ENCODE data around the gene ADGRG6.
"Not testable (repeated sequence)": the region's sequence is repeated elsewhere in the genome, so short reads cannot be mapped to it uniquely, and the experiment has no call there.

Gene ADGRG6

GRCh38 chr6:142280265-142280664, 21.5 kb upstream of the ADGRG6 start:
- H3K27ac Mint-ChIP-seq, result no peak overlapping the region

GRCh38 chr6:142280927-142281326, 20.9 kb upstream of the ADGRG6 start:
- Mint-ChIP-seq H3K4me3 (no peak overlapping the region), H3K9me3 (no peaks in the 10 kb centered on the region), H3K27ac (no peak overlapping the region), H3K27me3 (ENCODE audit: low read depth) (no peaks in the 10 kb centered on the region), H3K4me1 (ENCODE audit: low read depth) (no peaks in the 10 kb centered on the region), H3K36me3 (ENCODE audit: low read depth) (no peaks in the 10 kb centered on the region)
- DNase-seq (ENCODE audit: low spot score), result no peak

More at GRCh38 chr6:142280265-142280664, 21.5 kb upstream of the ADGRG6 start:
- no peak for DNase-seq (ENCODE audit: low spot score)
- Mint-ChIP-seq H3K27me3 (ENCODE audit: low read depth) (no peaks in the 10 kb centered on the region), H3K4me3 (no peak overlapping the region), H3K4me1 (ENCODE audit: low read depth) (no peaks in the 10 kb centered on the region), H3K9me3 (no peaks in the 10 kb centered on the region), H3K36me3 (ENCODE audit: low read depth) (no peaks in the 10 kb centered on the region)

GRCh38 chr6:142283138-142283537, 18.7 kb upstream of the ADGRG6 start:
- not testable (repeated sequence) for H3K9me3 Mint-ChIP-seq; H3K36me3 Mint-ChIP-seq (ENCODE audit: low read depth); H3K4me1 Mint-ChIP-seq (ENCODE audit: low read depth); DNase-seq (ENCODE audit: low spot score); H3K27ac Mint-ChIP-seq; H3K27me3 Mint-ChIP-seq (ENCODE audit: low read depth); H3K4me3 Mint-ChIP-seq

- H3K27ac Mint-ChIP-seq, result no peak overlapping the region
- H3K27me3 Mint-ChIP-seq (ENCODE audit: low read depth), result no peaks in the 10 kb centered on the region
- no peak for DNase-seq (ENCODE audit: low spot score)
- no peak overlapping the region for H3K4me3 Mint-ChIP-seq
- H3K4me1 Mint-ChIP-seq (ENCODE audit: low read depth), result no peaks in the 10 kb centered on the region
- no peaks in the 10 kb centered on the region for H3K9me3 Mint-ChIP-seq
- no peaks in the 10 kb centered on the region for H3K36me3 Mint-ChIP-seq (ENCODE audit: low read depth)
These were observed 17.4 kb upstream of the ADGRG6 start for GRCh38 chr6:142284419-142284818.

- Mint-ChIP-seq H3K27ac (no peak overlapping the region), H3K36me3 (ENCODE audit: low read depth) (no peaks in the 10 kb centered on the region), H3K4me1 (ENCODE audit: low read depth) (no peaks in the 10 kb centered on the region), H3K27me3 (ENCODE audit: low read depth) (no peaks in the 10 kb centered on the region), H3K9me3 (no peaks in the 10 kb centered on the region), H3K4me3 (no peak overlapping the region)
- DNase-seq (ENCODE audit: low spot score), result no peak
These were observed 16.3 kb upstream of the ADGRG6 start for GRCh38 chr6:142285235-142286087.

GRCh38 chr6:142286088-142286409, 15.8 kb upstream of the ADGRG6 start:
- no peaks in the 10 kb centered on the region for H3K9me3 Mint-ChIP-seq
- DNase-seq (ENCODE audit: low spot score), result no peak
- H3K36me3 Mint-ChIP-seq (ENCODE audit: low read depth), result no peaks in the 10 kb centered on the region
- H3K27ac Mint-ChIP-seq, result no peak overlapping the region
- H3K4me3 Mint-ChIP-seq, result no peak overlapping the region
- no peaks in the 10 kb centered on the region for H3K4me1 Mint-ChIP-seq (ENCODE audit: low read depth)
- H3K27me3 Mint-ChIP-seq (ENCODE audit: low read depth), result no peaks in the 10 kb centered on the region

- Mint-ChIP-seq H3K4me3 (no peak overlapping the region), H3K27me3 (ENCODE audit: low read depth) (peaks cover 5% of the 10 kb centered on the region), H3K9me3 (no peaks in the 10 kb centered on the region), H3K36me3 (ENCODE audit: low read depth) (no peaks in the 10 kb centered on the region), H3K27ac (no peak overlapping the region), H3K4me1 (ENCODE audit: low read depth) (no peaks in the 10 kb centered on the region)
- no peak for DNase-seq (ENCODE audit: low spot score)
These were observed 12.1 kb upstream of the ADGRG6 start for GRCh38 chr6:142289687-142290086.

GRCh38 chr6:142290851-142291250, 11.0 kb upstream of the ADGRG6 start:
- Mint-ChIP-seq H3K9me3 (no peaks in the 10 kb centered on the region), H3K4me1 (ENCODE audit: low read depth) (no peaks in the 10 kb centered on the region), H3K36me3 (ENCODE audit: low read depth) (no peaks in the 10 kb centered on the region), H3K4me3 (no peak overlapping the region), H3K27me3 (ENCODE audit: low read depth) (peaks cover 8% of the 10 kb centered on the region), H3K27ac (no peak overlapping the region)
- no peak for DNase-seq (ENCODE audit: low spot score)

- no peak for DNase-seq (ENCODE audit: low spot score)
- Mint-ChIP-seq H3K27me3 (ENCODE audit: low read depth) (peaks cover 8% of the 10 kb centered on the region), H3K4me1 (ENCODE audit: low read depth) (no peaks in the 10 kb centered on the region)
These were observed 10.3 kb upstream of the ADGRG6 start for GRCh38 chr6:142291512-142291911.

GRCh38 chr6:142292166-142292924, 9.5 kb upstream of the ADGRG6 start:
- no peaks in the 10 kb centered on the region for H3K9me3 Mint-ChIP-seq
- peaks cover 8% of the 10 kb centered on the region for H3K27me3 Mint-ChIP-seq (ENCODE audit: low read depth)
- no peak overlapping the region for H3K4me3 Mint-ChIP-seq
- H3K4me1 Mint-ChIP-seq (ENCODE audit: low read depth), result no peaks in the 10 kb centered on the region
- no peaks in the 10 kb centered on the region for H3K36me3 Mint-ChIP-seq (ENCODE audit: low read depth)
- no peak for DNase-seq (ENCODE audit: low spot score)
- H3K27ac Mint-ChIP-seq, result no peak overlapping the region

More at GRCh38 chr6:142291512-142291911, 10.3 kb upstream of the ADGRG6 start:
- Mint-ChIP-seq H3K27ac (no peak overlapping the region), H3K4me3 (no peak overlapping the region), H3K36me3 (ENCODE audit: low read depth) (no peaks in the 10 kb centered on the region), H3K9me3 (no peaks in the 10 kb centered on the region)

- Mint-ChIP-seq H3K4me1 (ENCODE audit: low read depth) (no peaks in the 10 kb centered on the region), H3K9me3 (no peaks in the 10 kb centered on the region), H3K4me3 (no peak overlapping the region), H3K27me3 (ENCODE audit: low read depth) (peaks cover 8% of the 10 kb centered on the region), H3K36me3 (ENCODE audit: low read depth) (no peaks in the 10 kb centered on the region), H3K27ac (no peak overlapping the region)
- DNase-seq (ENCODE audit: low spot score), result no peak
These were observed 8.7 kb upstream of the ADGRG6 start for GRCh38 chr6:142293121-142293520.

GRCh38 chr6:142294679-142295078, 7.1 kb upstream of the ADGRG6 start:
- Mint-ChIP-seq H3K27me3 (ENCODE audit: low read depth) (peaks cover 11% of the 10 kb centered on the region), H3K36me3 (ENCODE audit: low read depth) (no peaks in the 10 kb centered on the region), H3K4me1 (ENCODE audit: low read depth) (no peaks in the 10 kb centered on the region), H3K9me3 (no peaks in the 10 kb centered on the region), H3K27ac (no peak overlapping the region), H3K4me3 (no peak overlapping the region)
- DNase-seq (ENCODE audit: low spot score), result no peak

- H3K36me3 Mint-ChIP-seq (ENCODE audit: low read depth), result no peaks in the 10 kb centered on the region
- no peak for DNase-seq (ENCODE audit: low spot score)
- no peaks in the 10 kb centered on the region for H3K9me3 Mint-ChIP-seq
- no peaks in the 10 kb centered on the region for H3K4me1 Mint-ChIP-seq (ENCODE audit: low read depth)
- H3K27ac Mint-ChIP-seq, result no peak overlapping the region
- H3K4me3 Mint-ChIP-seq, result no peak overlapping the region
- peaks cover 26% of the 10 kb centered on the region for H3K27me3 Mint-ChIP-seq (ENCODE audit: low read depth)
These were observed 4.7 kb upstream of the ADGRG6 start for GRCh38 chr6:142296975-142297604.

GRCh38 chr6:142297605-142297995, 4.2 kb upstream of the ADGRG6 start:
- Mint-ChIP-seq H3K27me3 (ENCODE audit: low read depth) (peaks cover 31% of the 10 kb centered on the region), H3K36me3 (ENCODE audit: low read depth) (no peaks in the 10 kb centered on the region), H3K4me3 (no peak overlapping the region), H3K4me1 (ENCODE audit: low read depth) (no peaks in the 10 kb centered on the region), H3K27ac (no peak overlapping the region), H3K9me3 (no peaks in the 10 kb centered on the region)
- DNase-seq (ENCODE audit: low spot score), result no peak
